ENCODE measurements around the gene KCNMB2.

DNA sequence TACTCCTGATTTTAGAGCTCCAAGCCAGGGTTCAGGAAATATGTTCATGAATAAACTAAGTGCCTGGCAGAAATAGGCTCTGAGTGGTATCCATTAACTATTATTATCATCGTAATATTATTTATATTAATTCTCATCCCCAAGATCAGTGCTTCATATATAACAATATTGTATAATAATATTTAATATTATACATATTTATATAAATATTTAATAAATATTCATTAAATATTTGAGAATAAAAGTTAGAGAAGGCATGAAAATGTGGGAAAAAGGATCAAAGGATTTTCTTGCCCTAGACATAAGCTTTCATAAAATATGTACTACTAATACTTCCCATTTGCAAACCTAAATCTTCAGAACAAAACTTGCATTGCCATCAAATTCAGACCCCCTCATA lies 338.9 kb downstream of the KCNMB2 start:
- TF ChIP-seq, protein P1, sequence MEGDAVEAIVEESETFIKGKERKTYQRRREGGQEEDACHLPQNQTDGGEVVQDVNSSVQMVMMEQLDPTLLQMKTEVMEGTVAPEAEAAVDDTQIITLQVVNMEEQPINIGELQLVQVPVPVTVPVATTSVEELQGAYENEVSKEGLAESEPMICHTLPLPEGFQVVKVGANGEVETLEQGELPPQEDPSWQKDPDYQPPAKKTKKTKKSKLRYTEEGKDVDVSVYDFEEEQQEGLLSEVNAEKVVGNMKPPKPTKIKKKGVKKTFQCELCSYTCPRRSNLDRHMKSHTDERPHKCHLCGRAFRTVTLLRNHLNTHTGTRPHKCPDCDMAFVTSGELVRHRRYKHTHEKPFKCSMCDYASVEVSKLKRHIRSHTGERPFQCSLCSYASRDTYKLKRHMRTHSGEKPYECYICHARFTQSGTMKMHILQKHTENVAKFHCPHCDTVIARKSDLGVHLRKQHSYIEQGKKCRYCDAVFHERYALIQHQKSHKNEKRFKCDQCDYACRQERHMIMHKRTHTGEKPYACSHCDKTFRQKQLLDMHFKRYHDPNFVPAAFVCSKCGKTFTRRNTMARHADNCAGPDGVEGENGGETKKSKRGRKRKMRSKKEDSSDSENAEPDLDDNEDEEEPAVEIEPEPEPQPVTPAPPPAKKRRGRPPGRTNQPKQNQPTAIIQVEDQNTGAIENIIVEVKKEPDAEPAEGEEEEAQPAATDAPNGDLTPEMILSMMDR (conservative IDR thresholded peaks at IDR 0.05; ENCODE audit: low read depth, low read length) = no peak
- no peak for TF ChIP-seq EZH2 (IDR thresholded peaks at IDR 0.05; ENCODE audit: borderline replicate concordance, low read depth, low read length, poor library complexity, severe bottlenecking)
